Mesodermal cell (in vitro differentiated cells): Measurements from ENCODE around the gene HOXD4.

Experiments used
- H3K27ac ChIP-seq: 2 replicates; pipeline ENCODE4 v1.7.0; 2013; ENCODE audit warnings: mild to moderate bottlenecking, low read depth, low read length, moderate library complexity; ENCODE audit not compliant: severe bottlenecking
- H3K36me3 ChIP-seq: 2 replicates; pipeline ENCODE4 v1.7.1; 2013; ENCODE audit warnings: mild to moderate bottlenecking, low read length, moderate library complexity; ENCODE audit not compliant: control insufficient read depth, insufficient read depth
- H3K4me1 ChIP-seq: one replicate; pipeline ENCODE4 v1.7.1; 2013; ENCODE audit warnings: mild to moderate bottlenecking, low read length; ENCODE audit not compliant: insufficient read depth, control insufficient read depth, poor library complexity, severe bottlenecking
- H3K4me3 ChIP-seq: 2 replicates; pipeline ENCODE4 v1.7.0; 2013; ENCODE audit warnings: low read length, control low read depth, mild to moderate bottlenecking; ENCODE audit not compliant: insufficient read depth, poor library complexity, severe bottlenecking; ENCODE audit errors: extremely low read depth
- H3K9me3 ChIP-seq: 2 replicates; pipeline ENCODE4 v1.7.1; 2013; ENCODE audit warnings: mild to moderate bottlenecking, low read length, moderate library complexity; ENCODE audit not compliant: control insufficient read depth
- WGBS, 2 experiments: methylation state at CpG; one replicate each; pipeline ENCODE4 v1.1.5; 2013; ENCODE audit warnings: missing lambda C conversion rate in 2 of 2; ENCODE audit not compliant: insufficient coverage in 2 of 2; 5-methylcytosine and 5-hydroxymethylcytosine counted together

HOXD4 gene

DNA sequence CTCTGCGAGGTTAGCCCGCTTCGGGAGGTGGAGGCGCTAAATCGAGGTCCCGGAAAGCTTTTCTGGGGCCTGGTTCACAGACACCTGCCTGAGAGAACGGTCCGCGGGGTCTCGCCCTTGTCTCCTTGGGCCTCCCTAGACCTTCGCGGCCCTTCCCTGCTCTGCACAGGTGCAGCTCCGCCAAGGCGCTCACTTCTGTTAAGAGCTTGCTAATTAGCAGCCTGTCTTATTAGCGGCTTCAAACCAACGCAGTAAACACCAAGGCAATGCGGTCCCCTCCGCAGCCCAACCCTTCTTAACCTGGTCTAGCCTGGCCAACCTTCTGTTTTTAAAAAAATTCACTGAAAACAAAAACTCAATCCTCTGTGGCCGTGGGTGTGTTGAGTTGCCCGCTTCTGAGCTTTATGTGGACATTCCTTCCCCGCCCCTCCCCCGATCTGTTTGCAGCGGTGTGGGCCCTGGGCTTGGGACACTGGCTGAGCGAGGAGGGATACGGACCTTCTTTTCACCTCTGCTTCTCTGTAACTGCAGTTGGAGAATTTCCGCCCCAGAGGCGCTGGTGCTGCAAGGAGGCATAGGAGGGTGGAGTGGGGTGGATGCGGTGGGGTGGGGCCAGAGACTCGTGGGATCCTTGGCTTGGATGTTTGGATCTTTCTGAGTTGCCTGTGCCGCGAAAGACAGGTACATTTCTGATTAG is 3.4 kb upstream of the HOXD4 start:
- no peak overlapping the region for H3K4me3 ChIP-seq
- no peaks in the 10 kb centered on the region for H3K36me3 ChIP-seq
- no peaks in the 10 kb centered on the region for H3K4me1 ChIP-seq
- 3 to 5% methylated on average over 18 to 19 of the region's 31 CpGs for whole genome bisulfite sequencing, 2 experiments
- no peak overlapping the region for H3K27ac ChIP-seq
- no peaks in the 10 kb centered on the region for H3K9me3 ChIP-seq

DNA sequence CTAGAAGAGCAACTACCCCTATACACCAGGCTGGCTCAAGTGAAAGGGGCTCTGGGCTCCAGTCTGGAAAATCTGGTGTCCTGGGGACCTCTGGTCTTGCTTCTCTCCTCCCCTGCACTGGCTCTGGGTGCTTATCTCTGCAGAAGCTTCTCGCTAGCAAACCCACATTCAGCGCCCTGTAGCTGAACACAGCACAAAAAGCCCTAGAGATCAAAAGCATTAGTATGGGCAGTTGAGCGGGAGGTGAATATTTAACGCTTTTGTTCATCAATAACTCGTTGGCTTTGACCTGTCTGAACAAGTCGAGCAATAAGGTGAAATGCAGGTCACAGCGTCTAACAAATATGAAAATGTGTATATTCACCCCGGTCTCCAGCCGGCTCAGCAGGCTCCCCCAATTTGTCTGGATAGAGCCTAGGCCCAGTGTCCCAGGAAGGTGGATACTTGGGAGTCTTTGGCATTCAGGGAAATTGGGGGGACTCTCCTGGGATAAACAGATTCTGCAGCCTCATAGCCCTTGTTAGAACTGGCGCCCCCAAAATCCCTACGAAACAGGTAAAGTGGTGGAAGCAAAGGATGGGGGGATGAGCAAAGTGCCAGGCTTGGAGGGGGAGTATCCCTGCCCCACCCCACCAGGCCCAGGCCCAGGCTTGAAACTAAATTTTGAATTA is 2.5 kb upstream of the HOXD4 start:
- Histone ChIP-seq H3K36me3 (no peaks in the 10 kb centered on the region), H3K4me1 (no peaks in the 10 kb centered on the region), H3K4me3 (no peak overlapping the region), H3K9me3 (no peaks in the 10 kb centered on the region), H3K27ac (no peak overlapping the region)
- WGBS, 2 experiments: 16 to 27% methylated on average over 8 to 9 of the region's 11 CpGs

DNA sequence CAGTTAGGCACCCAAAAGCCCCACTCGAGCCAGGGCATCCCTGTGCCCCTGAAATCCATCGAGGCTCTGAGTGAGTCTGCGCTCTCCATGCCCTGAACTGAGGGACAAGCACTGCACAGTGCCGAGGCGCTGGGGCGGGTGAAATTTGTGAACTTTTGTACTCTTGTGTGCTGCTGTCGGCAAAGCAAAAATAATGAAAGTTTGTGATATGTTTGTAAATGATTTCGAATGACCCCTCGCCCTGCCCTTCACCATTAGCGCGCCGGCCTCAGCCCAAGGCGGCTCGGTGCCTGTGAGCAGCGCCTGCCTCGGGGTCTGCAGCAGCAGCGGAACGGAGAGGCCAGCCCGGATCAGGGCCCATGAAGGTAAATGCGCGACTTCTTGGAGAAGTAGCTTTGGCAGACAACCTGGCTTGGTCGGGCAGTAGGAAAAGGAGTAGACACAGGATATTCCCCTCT is 1.8 kb upstream of the HOXD4 start:
- Histone ChIP-seq H3K9me3 (no peaks in the 10 kb centered on the region), H3K27ac (no peak overlapping the region), H3K4me3 (no peak overlapping the region), H3K36me3 (no peaks in the 10 kb centered on the region), H3K4me1 (no peaks in the 10 kb centered on the region)
- 8 to 10% methylated on average over 21 to 22 of the region's 22 CpGs for WGBS, 2 experiments

DNA sequence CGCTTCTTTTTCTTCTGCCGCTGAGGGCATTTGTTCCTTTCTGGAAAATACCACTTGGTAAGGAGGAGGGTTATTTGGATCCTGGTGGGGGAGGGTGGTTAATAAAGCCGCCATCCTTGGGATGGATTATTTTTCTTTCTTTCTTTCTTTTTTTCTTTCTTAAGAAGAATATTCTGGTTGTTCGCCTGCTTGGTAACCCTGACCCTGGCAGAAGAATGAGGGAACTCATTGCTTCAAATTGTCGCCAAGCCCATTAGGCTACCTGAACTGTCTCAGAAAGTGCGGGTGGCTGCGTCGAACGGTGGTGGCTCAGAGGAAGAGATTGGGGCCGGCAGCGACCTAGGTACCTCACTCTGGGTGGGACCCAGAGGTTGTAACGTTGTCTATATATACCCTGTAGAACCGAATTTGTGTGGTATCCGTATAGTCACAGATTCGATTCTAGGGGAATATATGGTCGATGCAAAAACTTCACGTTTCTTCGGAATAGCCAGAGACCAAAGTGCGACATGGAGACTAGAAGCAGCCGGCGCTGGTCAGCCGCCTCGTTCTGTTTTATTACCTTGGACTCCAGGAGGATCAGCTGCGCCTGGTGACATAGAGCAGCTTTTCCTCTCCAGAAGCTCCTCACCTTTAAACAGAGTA is 1.3 kb upstream of the HOXD4 start:
- no peak overlapping the region for H3K4me3 ChIP-seq
- no peaks in the 10 kb centered on the region for H3K4me1 ChIP-seq
- 11 to 14% methylated on average over 12 to 20 of the region's 24 CpGs for WGBS, 2 experiments
- no peaks in the 10 kb centered on the region for H3K9me3 ChIP-seq
- no peak overlapping the region for H3K27ac ChIP-seq
- H3K36me3 ChIP-seq: no peaks in the 10 kb centered on the region

DNA sequence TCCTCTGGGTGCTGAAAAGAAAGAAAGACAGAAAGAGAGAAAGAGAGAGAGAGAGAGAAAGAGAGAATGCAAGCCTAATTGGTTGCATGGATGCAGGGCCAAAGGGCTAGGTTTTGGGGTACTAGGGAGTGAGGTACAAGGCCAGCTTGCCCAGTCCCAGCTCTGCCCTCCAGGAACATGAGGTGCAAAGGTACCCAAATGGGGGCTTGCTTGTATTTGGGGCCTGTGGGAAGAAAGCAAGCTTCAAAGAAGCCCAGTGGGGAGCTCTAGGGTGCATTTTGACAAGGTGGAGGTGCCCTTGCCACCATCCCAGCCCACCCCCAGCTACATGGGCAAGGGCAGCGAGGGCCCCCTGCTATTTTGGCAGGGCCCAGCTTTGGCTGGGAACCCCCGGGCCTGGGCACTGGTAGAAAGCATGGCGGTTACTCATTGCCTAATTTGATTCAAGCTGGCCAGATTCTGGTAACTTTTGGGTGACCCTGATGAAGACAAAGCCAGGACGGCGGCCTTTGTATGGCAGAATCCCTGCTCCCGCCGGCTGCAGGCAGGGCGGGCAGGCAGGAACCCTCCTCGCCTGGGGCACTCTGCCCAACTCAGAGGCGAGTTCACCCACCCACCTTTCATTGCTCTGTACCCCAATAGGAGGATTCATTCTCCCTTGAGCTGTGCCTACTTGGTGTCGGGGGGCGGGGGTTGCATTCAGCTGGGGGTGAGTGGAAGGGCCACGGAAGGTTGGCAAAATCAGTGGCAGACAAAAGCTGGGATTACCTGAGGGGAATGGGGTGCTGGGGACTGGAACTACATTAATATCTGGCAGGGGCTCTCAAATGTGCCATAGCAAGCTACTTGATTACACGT is 537 bp upstream of the HOXD4 start:
- Histone ChIP-seq H3K36me3 (no peaks in the 10 kb centered on the region), H3K4me1 (no peaks in the 10 kb centered on the region), H3K9me3 (no peaks in the 10 kb centered on the region), H3K4me3 (peak overlapping the region; percentile 0), H3K27ac (no peak overlapping the region)
- WGBS, 2 experiments: 18 to 19% methylated on average over 9 to 10 of the region's 14 CpGs

DNA sequence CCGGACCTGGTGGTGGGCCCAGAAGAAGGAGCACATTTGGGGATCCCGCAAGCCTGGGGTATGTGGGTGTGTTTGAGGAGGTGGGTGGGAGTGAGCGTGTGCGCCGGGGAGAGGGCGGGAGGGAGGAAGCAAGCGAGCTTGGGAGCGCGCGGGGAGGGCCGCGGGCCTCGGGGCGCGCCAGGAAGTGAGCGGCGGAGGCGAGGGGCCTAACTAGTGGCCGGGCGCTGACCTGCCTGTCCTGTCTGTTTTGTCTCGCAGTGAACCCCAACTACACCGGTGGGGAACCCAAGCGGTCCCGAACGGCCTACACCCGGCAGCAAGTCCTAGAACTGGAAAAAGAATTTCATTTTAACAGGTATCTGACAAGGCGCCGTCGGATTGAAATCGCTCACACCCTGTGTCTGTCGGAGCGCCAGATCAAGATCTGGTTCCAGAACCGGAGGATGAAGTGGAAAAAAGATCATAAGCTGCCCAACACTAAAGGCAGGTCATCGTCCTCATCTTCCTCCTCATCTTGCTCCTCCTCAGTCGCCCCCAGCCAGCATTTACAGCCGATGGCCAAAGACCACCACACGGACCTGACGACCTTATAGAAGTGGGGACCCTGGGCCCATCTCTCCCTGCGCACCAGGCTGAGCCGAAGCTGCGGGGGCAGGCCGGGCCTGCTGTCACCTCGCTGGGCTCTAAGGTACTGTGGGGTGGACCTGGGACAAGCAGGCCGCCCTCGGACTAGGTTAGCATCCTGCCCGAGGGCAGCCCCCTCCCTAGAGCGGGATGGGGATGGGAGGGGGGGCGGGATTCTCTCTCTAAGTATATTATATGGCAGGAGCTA is 1.2 kb downstream of the HOXD4 start:
- WGBS, 2 experiments: 4 to 7% methylated on average over 28 to 29 of the region's 48 CpGs
- H3K36me3 ChIP-seq: no peaks in the 10 kb centered on the region
- H3K4me1 ChIP-seq: no peaks in the 10 kb centered on the region
- H3K4me3 ChIP-seq: no peak overlapping the region
- no peaks in the 10 kb centered on the region for H3K9me3 ChIP-seq
- H3K27ac ChIP-seq: no peak overlapping the region

DNA sequence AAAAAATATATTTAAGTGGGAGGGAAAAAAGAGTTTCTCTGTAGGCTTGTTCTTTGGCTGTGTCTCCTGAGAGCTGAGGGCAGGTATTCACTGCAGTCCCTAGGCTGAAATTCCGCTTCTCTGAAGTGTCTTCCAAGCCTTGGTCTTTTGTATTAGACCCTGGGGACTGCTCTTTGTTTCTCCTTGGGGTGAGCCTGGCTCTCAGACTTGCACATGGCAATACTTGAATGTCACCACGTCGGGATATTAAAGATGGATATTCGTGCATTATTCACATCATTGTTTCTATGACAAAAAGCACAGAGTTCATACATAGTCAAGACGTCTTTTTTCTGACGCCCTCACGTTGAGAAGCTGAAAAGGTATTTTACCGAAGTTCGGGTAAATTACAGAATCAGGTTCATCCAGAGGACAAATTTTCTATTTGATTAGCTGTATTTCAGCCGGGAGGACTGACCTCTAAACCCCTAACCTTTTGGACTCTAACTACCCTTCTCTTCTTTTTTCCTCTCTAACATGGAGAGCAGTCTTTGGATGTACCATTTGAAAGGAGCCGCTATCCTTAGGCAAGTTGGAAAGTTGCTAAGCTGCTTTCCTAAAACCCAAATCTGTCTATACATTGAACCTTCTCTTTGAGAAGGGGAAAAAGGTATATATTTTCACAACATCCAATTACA is 3.4 kb downstream of the HOXD4 start:
- WGBS, 2 experiments: 6 to 8% methylated on average over 7 to 8 of the region's 11 CpGs
- Histone ChIP-seq H3K4me3 (no peak overlapping the region), H3K9me3 (no peaks in the 10 kb centered on the region), H3K27ac (no peak overlapping the region), H3K4me1 (no peaks in the 10 kb centered on the region), H3K36me3 (no peaks in the 10 kb centered on the region)

DNA sequence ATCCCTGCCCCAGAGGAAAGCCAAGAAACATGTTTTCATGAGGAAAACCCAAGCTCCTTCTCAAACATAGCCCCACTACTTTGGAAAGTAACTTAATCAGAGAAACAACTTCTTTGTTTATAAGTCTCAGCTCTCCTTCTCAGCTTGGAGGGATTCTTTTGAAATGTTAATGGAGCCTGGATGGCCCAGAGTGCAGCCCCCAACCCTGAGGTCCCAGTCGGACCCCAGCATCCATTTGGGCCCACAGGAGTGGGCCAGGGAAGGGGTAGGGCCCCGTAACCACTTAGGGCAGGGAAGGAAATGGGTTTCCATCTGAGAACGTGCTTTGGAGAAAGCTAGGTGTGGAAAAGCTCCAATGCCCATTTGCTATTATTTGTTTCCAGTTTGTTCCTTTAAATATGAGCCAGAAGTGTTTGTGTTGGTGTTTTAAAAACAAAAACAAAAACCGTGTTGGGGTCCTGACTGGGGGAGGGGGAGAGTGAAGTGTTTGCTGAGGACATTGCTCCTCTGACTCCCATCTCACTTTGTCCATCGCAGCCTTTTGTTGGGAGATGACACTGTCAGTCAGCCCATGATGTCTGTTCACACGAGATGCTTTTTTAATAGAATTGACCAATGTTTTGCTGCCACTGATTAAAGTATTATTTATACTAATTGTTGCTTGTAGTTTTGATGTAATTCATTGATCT is 4.2 kb downstream of the HOXD4 start:
- Histone ChIP-seq H3K27ac (no peak overlapping the region), H3K9me3 (no peaks in the 10 kb centered on the region), H3K4me3 (no peak overlapping the region), H3K36me3 (no peaks in the 10 kb centered on the region), H3K4me1 (no peaks in the 10 kb centered on the region)
- 0 to 4% methylated on average over 3 to 4 of the region's 6 CpGs for WGBS, 2 experiments

DNA sequence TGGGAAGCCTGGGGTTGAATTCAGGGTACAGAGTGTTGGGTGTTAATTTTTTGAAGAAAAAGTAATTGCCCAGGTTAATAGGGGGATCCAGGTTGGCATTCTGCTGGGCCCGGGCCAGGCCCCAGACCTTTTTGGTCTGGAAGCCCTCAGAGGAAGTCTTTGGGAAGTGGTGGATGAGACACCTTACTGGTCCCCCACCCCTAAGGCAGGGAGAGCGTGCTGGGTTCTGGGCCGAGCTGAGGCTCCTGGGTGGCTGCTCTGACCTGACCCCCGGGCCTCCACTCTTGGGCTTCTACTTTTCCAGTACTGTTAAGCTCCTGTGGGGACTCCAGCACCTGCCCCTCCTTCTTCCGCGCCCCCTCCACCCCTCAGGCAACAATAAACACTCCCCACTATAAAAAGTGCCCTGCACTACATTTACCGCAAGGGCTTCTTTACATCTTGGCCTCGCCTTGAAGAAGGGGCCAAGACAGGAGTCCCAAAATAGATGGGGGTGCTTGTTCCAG is 5.0 kb downstream of the HOXD4 start:
- H3K4me3 ChIP-seq: no peak overlapping the region
- 0 to 13% methylated on average over 3 to 4 of the region's 8 CpGs for WGBS, 2 experiments
- no peaks in the 10 kb centered on the region for H3K9me3 ChIP-seq
- no peak overlapping the region for H3K27ac ChIP-seq
- H3K36me3 ChIP-seq: no peaks in the 10 kb centered on the region
- no peaks in the 10 kb centered on the region for H3K4me1 ChIP-seq
